WI38 (cell line): Measurements from ENCODE around the gene LYRM9.

Source experiments
- H3K4me3 ChIP-seq: 2 replicates; pipeline ENCODE4 v1.5.1; 2011; ENCODE audit warnings: low read depth, mild to moderate bottlenecking, control low read depth, low read length
- CTCF ChIP-seq: IDR thresholded peaks from 2 replicates; pipeline ENCODE4 v1.5.1; 2012; ENCODE audit warnings: low read depth, mild to moderate bottlenecking, control low read depth, low read length

The LYRM9 gene

GRCh38 chr17:27873211-27873610 is 20.0 kb downstream of the LYRM9 start:
- H3K4me3 ChIP-seq, result no peak overlapping the region
- TF ChIP-seq CTCF, result no peak

- no peak for TF ChIP-seq CTCF
- H3K4me3 ChIP-seq, result no peak overlapping the region
Measured at GRCh38 chr17:27872776-27873175, 20.4 kb downstream of the LYRM9 start.

- no peak overlapping the region for H3K4me3 ChIP-seq
- no peak for TF ChIP-seq CTCF
Measured at GRCh38 chr17:27871407-27871806, 21.8 kb downstream of the LYRM9 start.

GRCh38 chr17:27870345-27870744 is 22.8 kb downstream of the LYRM9 start:
- H3K4me3 ChIP-seq, result no peak overlapping the region
- no peak for TF ChIP-seq CTCF

- H3K4me3 ChIP-seq, result no peak overlapping the region
- no peak for TF ChIP-seq CTCF
Measured at GRCh38 chr17:27868565-27868964, 24.6 kb downstream of the LYRM9 start.

- TF ChIP-seq CTCF, result no peak
- no peak overlapping the region for H3K4me3 ChIP-seq
Measured at GRCh38 chr17:27862840-27863239, 30.3 kb downstream of the LYRM9 start.

- no peak for TF ChIP-seq CTCF
- no peak overlapping the region for H3K4me3 ChIP-seq
Measured at GRCh38 chr17:27862004-27862403, 31.2 kb downstream of the LYRM9 start.
